Left kidney (tissue), 2 donors: Measurements from ENCODE around the gene CHST12. TPM values are rescaled to one million over a fixed set of nuclear protein-coding genes. Genes with fewer than 3 reads are reported as not detected.
"Not testable (repeated sequence)": the region's sequence is repeated elsewhere in the genome, so short reads cannot be mapped to it uniquely, and the experiment has no call there.

Experiments used
- DNase-seq: peaks from one replicate; pipeline ENCODE4 v3.0.0-alpha.2; 2013
- polyA plus RNA-seq: library from polyadenylated mRNA; unstranded; fragments of 120-200 nt; gene quantifications from one replicate; pipeline ENCODE4 v1.2.1, GENCODE V29; 2013; ENCODE audit not compliant: insufficient read length

Gene CHST12
- polyA plus RNA-seq, 1 donor: 8.9 TPM

GRCh38 chr7:2433713-2434550 lies 30.5 kb downstream of the CHST12 start:
- DNase-seq: no peak

- no peak for DNase-seq
Observed at GRCh38 chr7:2435146-2435545, 31.7 kb downstream of the CHST12 start.

DNA sequence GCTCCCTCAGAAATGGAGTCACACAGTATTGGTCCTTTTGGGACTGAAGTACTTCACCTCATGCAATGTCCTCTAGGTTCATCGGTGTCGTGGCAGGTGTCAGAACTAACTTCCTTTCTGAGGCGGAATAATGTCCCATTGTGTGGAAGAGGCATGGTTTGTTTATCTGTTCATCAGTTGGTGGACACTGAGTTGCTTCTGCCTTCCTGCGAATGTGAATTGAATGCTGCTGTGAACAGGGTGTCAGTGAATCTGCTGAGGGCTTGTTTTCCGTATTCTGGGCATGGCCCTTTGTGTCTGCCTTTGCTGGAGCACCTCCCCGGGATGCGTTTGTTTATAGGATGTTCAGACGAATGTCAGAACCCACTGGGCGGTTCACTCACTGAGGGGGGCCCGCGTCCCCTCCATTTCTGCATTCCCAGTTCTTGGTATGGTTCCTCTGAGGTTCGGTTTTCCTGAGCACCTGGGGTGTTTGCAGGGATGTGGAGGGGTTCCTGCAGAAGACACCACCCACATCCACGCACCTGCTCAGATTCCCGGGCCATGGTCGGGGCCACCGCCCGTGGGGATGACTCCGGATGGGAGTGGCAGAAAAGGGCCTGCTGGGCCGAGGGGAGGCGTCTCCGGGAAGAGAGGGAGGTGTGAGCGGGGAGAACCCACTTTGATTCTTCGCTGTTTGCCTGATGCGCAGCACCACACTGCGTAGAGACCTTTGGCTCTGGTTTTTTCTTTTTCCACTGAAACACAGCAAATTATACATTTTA lies 33.1 kb downstream of the CHST12 start:
- no peak for DNase-seq

- no peak for DNase-seq
Observed at GRCh38 chr7:2437136-2437535, 33.7 kb downstream of the CHST12 start.

- DNase-seq: no peak
Observed at GRCh38 chr7:2437537-2438148, 34.2 kb downstream of the CHST12 start.

DNA sequence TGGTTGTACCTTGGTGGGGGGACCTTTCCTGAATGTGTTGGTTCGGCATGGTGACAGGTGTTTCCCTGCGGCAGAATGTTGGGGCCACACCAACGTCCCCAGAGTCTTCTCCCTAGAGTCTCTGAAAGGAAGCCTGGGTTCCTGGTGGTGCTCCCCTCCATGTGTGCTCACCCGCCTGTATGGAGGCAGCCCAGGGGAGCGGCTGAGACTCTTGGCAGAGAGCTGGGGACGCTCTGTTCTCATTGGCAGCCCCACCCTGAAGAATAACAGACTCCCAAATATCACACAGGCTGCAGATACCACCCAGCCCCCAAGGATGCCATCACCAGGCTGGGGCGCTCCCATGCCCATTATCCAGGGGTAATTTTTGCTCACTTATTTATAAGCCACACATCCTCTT lies 34.8 kb downstream of the CHST12 start:
- no peak for DNase-seq

DNA sequence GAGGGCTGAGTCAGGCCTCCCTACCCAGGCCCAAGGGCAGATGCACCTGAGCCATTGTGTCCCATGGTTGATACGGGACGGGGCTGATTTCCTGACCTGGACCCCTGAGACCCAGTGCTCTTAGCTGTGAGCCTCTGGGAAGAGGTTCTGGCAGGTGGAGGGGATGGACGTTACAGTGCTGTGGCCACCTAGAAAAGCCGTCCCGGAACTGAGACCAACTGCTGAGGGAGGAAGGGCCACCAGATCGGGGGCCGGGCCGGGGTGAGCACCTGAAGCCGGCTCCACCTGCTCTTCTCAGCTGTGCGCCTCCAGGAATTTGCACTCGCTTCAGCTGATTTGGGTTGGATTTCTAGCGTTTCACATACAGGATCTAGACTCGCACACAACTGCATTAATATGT lies 35.4 kb downstream of the CHST12 start:
- no peak for DNase-seq

GRCh38 chr7:2440608-2441245 lies 37.3 kb downstream of the CHST12 start:
- peak; percentile 20 for DNase-seq

GRCh38 chr7:2441430-2442058 lies 38.1 kb downstream of the CHST12 start:
- DNase-seq: no peak

DNA sequence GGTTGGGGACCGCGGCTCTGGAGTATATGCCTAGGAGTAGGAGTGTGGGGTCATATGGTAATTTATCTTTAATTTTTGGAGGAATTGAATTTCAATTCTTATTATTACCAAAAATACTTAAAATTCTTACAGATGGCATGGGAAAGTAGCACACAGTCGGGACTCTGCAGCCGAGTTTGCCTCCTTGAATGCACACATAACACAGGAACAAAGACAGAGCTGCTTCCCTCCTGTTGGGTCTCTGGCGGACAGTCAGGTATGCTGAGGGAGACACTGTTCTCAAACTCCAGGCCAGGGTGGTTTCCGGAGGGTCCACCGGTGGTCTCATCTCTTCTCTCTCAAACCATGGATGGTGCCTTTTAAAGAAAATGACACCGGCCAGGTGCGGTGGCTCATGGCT lies 40.1 kb downstream of the CHST12 start:
- DNase-seq: no peak

DNA sequence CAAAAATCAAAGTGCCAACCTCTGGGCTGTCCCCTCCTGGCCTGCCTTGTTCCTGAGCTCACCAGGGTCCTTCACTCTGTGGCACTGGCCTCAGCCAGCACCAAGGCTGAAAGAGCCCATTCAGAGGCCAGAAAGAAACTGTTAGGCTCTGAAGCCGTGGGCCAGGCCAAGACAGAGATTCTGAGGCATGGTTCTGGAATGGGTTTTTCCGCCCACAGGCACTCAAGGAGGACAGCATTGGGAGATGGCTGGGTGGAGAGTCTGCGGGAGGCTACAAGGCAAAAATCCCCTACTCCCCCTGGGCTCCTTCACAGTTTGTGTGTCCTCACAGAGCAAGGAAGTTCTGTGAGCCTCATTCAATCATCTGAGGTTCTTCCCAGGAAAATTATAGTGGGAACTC lies 41.1 kb downstream of the CHST12 start:
- no peak for DNase-seq

- no peak for DNase-seq
Observed at GRCh38 chr7:2445047-2445446, 41.6 kb downstream of the CHST12 start.

DNA sequence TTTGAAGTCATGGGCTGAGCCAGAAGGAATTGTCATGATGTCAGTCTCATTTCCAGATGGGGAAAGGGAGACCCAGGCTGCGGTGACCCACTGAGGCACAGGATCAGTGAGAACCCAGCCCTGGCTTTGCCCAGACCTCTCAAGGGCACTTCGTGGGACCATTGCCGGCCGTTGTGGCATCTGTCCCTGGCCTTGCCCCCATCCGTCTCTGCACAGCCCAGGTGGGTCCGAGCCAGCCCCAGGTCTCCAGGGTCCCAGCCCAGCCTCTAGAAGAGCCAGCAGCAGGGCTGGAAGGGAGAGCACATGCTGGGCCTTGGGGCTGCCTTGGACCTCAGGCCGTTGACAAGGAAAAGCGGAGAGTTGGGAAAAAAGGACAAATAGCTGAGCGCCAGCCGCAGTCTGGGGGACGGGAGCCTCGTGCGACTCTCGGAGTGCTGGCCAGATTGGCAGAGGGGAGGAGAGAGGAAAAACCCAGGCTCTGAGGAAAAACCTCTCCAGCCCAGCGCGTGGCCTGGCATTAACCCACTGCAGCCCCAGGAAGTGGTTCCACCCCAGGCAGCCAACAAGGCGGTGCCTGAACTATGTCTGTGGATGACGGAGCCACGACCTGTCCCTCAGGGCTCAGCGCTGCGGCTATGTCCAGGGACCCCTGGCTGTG lies 42.6 kb downstream of the CHST12 start:
- DNase-seq: no peak

GRCh38 chr7:2446676-2447075 lies 43.3 kb downstream of the CHST12 start:
- no peak for DNase-seq

DNA sequence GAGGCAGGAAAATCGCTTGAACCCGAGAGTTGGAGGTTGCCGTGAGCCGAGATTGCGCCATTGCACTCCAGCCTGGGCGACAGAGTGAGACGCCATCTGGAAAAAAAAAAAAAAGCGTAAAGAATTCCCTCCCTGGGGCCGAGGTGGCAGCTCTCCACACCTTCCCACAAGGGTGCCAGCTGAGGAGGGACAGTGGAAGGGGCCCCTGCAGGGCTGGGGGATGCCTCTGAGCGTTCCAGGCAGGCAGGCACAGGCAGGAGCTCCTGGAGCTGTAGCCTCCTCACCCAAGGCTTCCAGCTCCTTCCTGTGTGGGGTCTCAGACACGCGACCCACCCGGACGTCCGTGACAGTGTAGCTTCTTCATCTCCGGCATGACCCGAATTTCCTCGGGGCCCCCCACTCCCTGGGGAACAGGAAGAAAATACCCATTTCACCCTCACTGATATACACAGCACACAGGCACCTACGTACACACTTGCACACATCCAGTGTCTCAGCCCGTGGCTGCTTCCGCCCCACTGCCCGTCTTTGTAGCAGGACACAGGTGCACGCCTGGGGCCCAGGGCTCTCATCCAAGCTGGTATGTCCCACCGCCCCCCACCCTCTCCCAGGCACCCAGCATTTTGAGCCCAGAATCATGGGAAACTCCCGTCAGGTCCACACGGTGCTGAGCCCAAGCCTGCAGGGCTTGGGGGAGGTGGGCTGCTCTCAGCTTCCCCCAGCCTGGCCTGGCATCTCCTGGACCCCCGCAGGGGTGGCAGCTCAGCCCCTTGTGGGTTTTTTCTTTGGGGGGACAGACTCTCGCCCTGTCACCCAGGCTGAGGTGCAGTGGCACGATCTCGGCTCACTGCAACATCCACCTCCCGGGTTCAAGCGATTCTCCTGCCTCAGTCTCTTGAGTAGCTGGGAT lies 47.0 kb downstream of the CHST12 start:
- DNase-seq: no peak

DNA sequence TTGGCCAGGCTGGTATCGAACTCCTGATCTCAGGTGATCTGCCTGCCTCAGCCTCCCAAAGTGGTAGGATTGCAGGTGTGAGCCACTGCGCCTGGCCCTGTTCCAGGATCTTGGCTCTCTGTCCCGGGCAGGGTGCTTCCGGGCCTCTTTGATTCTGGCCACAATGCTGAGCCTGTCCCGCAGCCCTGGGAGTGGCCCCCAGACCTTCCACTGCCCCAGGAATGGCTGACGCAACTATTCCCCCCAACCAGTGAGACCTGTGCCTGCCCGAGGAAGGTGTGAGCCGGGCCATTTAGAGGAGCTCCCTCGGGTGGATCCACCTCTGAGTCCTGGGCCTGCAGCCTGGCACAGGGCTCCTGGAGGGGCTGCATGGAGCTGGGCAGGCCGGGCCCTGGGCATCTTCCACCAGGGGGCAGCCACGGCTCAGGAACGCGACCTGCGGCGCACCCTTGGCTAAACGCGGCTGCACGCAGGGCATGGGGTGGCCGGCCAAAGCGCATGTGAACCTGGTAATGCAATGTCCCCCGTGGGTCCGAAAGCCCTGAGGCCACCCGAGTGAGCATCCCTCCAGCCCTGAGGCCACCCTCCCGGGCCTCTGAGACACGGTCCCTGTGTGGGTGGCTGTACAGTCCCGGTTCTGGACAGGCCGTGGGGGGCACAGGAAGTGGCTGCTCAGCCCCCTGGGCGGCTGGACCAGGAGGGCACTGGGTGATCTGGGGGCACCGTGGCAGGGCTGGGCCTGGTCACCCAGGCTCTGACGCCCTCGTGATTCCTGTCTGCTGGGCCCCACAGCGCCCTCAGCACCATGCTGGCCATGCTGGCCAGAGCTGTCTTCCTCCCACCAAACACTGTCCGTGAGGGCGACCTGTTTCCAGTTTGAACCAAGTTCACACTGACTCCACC lies 48.0 kb downstream of the CHST12 start:
- peak; percentile 71 for DNase-seq

DNA sequence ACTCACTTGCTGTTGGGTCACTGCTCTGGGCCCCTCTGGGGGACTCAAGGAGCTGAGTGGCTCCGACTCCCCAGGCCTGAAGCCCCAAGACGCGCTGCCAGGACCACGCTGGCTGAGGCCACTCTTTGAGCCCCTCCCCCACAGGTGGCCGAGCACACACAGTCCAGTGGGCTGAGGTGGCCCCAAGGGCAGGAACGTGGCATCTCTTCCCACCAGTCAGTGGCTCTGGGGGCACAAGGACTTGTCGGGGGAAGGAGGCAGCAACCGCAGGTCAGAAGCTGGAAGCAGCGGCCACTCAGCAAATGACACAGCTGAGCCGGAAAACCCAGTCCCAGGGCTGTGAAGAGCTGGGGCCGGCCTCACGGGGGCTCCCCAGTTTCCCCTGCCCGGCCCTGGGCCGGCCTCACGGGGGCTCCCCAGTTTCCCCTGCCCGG lies 48.7 kb downstream of the CHST12 start:
- no peak for DNase-seq

- DNase-seq: no peak
Observed at GRCh38 chr7:2452643-2453270, 49.3 kb downstream of the CHST12 start.

DNA sequence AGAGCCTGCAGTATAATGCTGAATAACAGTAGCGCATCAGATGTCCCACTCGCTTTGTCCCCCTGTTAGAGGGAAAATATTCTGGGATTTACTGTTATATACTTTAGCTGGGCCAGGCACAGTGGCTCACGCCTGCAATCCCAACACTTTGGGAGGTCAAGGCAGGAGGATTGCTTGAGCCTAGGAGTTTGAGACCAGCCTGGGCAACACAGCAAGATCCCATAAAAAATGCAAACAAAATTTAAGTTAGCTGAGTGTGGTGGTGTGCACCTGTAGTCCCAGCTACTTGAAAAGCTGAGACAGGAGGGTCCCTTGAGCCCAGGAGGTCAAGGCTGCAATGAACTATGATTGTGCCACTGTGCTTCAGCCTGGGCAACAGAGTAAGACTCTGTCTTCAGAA lies 50.4 kb downstream of the CHST12 start:
- not testable (repeated sequence) for DNase-seq
